Measurements from ENCODE around the gene ZNF135.
A peak's percentile ranks its signal among the peaks of the same experiment; 100 is the strongest.

The ZNF135 gene

GRCh38 chr19:58059003-58059670, at the start of gene ZNF135:
Gene ZNF135, plus strand, starts transcription at chr19:58059282. Its CDS starts 721 bp downstream, at chr19:58060003.
- DNase-seq (ENCODE audit: low read depth in 2 of 2): peak; percentile 5 to 36

GRCh38 chr19:58009301-58009665, 49.8 kb upstream of the ZNF135 start:
- no peak for DNase-seq (ENCODE audit: low read depth in 2 of 2)

- no peak for DNase-seq (ENCODE audit: low read depth in 2 of 2)
Measured at GRCh38 chr19:58009666-58010301, 49.3 kb upstream of the ZNF135 start.

DNA sequence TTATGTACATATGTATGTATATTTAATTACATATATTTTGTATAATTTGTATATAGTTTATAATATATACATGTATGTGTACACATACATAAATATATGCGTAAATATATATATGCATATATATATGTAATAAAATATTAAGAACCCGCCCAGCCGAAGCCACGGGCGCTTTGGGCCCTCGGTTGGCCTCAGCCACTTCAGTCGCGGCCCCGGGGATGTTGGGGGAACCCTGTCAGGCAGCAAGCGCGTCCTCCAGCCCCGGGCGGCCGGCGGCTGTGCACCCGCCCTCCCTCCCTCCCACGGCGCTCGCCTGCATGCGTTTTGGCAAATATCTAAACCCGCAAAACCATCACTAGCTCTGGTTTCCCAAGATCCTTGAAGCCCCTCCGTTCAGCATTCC, 48.6 kb upstream of the ZNF135 start:
- DNase-seq (ENCODE audit: low read depth in 2 of 2): no peak

GRCh38 chr19:58014141-58014540, 44.9 kb upstream of the ZNF135 start:
- DNase-seq (ENCODE audit: low read depth in 2 of 2): no peak

DNA sequence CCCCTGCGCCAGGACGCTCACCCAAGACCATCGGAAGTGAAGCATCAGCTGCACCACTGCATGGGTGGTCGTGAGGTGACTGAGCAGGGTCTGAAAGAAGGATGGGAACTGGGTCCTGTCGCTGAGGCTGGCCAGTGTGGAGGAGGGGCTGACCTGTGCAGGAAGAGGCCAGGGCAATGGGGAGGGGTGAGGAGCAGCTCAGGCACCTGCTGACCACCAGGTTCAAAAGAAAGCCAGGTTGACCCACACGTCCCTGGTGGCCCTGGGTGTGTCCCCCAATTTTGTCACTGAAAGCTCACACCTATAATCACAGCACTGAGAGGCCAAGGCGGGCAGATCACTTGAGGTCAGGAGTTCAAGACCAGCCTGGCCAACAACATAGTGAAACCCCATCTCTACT, 39.0 kb upstream of the ZNF135 start:
- DNase-seq (ENCODE audit: low read depth in 2 of 2): no peak

- DNase-seq (ENCODE audit: low read depth in 2 of 2): no peak
Measured at GRCh38 chr19:58021541-58022282, 37.4 kb upstream of the ZNF135 start.

DNA sequence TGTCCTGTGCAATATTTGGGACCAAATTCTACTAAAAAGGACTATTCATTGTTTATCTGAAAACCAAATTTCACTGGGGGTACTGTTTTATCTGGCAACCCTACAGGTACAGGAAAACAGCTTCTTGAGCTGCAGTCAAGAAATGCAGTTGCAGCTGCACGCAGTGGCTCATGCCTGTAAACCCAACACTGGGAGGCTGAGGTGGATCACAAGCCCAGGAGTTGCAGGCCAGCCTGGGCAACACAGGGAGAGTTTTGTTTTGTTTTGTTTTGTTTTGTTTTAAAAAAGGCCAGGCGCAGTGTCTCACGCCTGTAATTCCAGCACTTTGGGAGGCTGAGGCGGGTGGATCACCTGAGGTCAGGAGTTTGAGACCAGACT, 36.8 kb upstream of the ZNF135 start:
- DNase-seq (ENCODE audit: low read depth in 2 of 2): no peak

- DNase-seq (ENCODE audit: low read depth in 2 of 2): no peak
Measured at GRCh38 chr19:58024661-58025060, 34.4 kb upstream of the ZNF135 start.

GRCh38 chr19:58033741-58034476, 25.2 kb upstream of the ZNF135 start, which contains the start of gene ZSCAN1:
Gene ZSCAN1, plus strand, starts transcription at chr19:58034025. Its CDS starts 3,812 bp downstream, at chr19:58037837.
- peak in 1 of 2 donors; percentile 1 for DNase-seq (ENCODE audit: low read depth in 2 of 2)

DNA sequence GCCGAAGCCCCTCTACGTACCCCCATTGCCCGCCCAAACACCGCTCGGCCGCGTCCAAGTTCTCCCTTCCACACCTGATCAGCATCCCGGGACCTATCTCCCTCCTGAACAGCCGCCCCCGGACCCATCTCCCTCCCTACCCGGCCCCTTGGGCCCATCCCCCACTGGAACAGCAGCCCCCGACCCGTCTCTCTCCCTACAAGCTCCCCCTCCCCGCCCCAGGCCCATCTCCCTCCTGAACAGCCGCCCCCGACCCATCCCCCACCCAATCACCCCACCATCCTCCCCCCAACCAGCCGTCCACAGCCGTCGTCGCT, 24.6 kb upstream of the ZNF135 start:
- no peak for DNase-seq (ENCODE audit: low read depth in 2 of 2)

GRCh38 chr19:58035863-58036262, 23.2 kb upstream of the ZNF135 start:
- no peak for DNase-seq (ENCODE audit: low read depth in 2 of 2)

DNA sequence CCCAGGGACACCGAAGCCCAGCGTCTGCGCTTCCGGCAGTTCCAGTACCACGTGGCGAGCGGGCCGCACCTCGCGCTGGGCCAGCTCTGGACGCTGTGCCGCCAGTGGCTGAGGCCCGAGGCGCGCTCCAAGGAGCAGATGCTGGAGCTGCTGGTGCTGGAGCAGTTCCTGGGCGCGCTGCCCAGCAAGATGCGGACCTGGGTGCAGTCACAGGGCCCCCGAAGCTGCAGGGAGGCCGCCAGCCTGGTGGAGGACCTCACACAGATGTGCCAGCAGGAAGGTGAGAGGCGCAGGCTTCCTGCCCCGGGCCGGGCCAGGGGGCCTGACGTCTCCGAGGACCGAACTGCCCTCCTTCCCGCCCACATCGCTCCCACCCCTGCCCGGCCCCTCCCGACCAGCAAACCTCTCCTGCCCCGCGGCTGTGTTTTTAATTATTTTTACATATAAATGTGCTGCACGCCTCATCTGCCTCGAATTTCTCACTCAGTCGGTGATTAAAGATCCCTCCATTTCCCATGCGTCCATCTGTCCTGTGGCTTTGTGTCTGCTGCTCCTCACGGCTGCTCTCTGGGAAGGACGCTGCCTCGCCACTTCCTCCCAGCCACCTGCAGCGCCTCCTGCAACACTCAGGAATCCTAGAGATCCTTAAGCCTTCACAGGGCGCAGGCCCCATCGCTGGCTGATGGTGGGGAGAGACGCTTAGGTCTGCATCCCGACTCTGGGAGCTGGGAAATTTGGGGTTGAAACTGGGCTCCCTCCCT, 21.0 kb upstream of the ZNF135 start:
- DNase-seq (ENCODE audit: low read depth in 2 of 2): no peak

DNA sequence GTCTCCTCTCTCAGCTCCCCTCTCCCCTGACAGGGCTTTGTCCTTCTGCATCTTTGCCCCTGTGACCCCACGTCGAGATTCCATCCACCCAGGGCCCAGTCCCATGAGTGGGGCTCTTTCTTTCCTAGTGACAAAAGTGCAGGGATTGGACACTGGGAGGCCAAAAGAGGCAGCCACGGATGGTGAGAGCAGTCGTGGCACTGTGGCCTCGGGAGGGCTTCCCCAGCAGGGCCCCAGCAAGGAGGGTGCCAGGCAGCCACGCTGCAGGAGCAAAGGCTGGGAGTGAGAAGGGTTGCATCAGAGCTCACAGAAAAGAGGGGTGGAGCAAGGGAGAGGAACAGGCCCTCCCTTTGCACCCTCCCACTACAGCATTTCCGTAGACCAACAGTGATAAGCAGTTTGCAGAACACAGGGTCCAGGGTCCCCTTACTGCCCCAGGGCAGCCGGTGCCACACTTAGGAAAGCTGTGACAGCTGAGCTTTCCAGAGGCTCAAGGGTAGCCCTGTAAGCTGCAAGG, 20.3 kb upstream of the ZNF135 start:
- DNase-seq (ENCODE audit: low read depth in 2 of 2): no peak

DNA sequence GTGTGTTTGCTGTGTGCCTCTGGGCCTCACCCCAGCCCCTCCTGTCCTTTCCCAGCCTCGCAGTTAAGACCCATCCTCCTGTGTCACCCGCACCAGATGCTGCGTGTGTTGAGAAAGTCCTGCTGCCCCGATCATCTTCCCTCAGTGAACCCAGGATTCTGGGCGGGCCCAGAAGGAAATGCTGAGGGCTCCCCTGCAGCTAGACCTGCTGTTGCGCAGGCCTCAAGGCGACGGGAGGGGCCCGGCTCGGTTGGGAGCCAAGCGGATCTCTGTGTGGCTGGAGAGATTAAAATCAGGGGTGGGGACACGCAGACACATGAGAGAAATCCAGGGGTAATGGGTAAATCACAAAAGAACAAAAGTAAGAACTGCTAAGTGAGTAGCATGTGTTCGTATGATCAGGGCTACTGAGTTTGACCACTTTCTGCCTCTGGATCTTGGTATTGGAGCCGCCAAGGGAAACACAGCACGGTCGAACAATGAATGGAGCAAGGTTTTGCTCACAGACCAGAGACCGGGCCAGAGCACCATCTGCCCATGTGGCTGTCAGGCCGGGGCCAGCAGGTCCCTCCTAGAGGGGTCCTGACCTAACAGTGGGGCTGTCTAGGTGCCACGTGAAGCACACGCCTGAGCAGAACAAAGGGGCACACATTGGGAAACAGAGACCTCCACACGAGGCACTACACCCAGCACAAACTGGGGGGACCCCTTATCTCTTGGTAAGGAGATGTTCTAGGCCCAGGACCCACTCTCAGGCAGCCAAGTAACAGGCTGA, 18.1 kb upstream of the ZNF135 start:
- DNase-seq (ENCODE audit: low read depth in 2 of 2): no peak

GRCh38 chr19:58042495-58043340, 16.4 kb upstream of the ZNF135 start:
- no peak for DNase-seq (ENCODE audit: low read depth in 2 of 2)

GRCh38 chr19:58044391-58044790, 14.7 kb upstream of the ZNF135 start:
- no peak for DNase-seq (ENCODE audit: low read depth in 2 of 2)

DNA sequence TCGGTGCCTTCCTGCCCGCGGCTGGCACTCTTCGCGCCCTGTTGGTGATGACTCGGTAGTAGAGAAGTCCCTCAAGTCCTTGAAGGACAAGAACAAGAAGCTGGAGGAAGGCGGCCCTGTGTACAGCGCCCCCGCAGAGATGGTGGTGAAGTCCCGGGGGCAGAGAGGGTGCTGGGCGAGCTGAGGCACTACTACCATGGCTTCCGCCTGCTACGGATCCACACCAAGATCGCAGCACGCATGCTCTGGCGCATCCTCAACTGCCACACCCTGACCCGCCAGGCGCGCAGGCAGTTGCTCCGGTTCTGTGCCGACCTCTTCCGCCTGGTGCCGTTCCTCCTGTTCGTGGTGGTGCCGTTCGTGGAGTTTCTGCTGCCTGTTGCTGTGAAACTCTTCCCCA, 14.2 kb upstream of the ZNF135 start:
- no peak for DNase-seq (ENCODE audit: low read depth in 2 of 2)

DNA sequence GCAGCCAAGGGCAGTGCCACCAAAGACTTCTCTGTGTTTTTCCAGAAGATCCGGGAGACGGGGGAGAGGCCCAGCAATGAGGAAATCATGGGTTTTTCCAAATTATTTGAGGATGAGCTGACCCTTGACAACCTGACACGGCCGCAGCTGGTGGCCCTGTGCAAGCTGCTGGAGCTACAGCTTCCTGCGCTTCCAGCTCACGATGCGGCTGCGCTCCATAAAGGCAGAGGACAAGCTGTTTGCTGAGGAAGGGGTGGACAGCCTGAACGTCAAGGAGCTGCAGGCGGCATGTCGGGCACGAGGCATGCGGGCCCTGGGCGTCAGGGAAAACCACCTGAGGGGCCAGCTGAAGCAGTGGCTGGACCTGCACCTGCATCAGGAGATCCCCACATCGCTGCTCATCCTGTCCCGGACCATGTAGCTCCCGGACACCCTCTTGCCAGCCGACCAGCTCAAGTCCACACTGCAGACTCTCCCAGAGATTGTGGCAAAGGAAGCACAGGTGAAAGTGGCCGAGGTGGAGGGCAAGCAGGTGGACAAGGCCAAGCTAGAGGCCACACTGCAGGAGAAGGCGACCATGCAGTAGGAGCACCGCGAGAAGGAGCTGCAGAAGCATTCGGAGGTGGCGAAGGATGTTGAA, 13.6 kb upstream of the ZNF135 start:
- no peak for DNase-seq (ENCODE audit: low read depth in 2 of 2)

Data from stimulated activated CD4-positive, alpha-beta T cell treated with anti-CD3 and anti-CD28 coated beads, Interleukin-1b, Interleukin-23, amount 100 ng/mL, for 1 hour (primary cell).